GM12878 (cell line): ENCODE results near the gene HASPIN. TPM values are rescaled to one million over a fixed set of nuclear protein-coding genes. Genes with fewer than 3 reads are reported as not detected.

Experiments
- ATAC-seq: fragments of 200-7000 bp; cut with Tn5 transposase; 3 replicates; pipeline ENCODE4 v1.9.1; 2020; ENCODE audit warnings: mild to moderate bottlenecking, moderate library complexity
- BruUV-seq: library from RNA; stranded (reverse); fragments of 400-500 nt; replicated peaks from 2 replicates; lab custom pipeline; 2021; lab: Mats Ljungman, UMichigan
- CTCF ChIA-PET: fragments of 300-600 bp; sonication (Branson Sonifier 250); formaldehyde crosslinking; extraction: SDS; loops from one replicate; lab custom pipeline; 2021; ENCODE audit warnings: inconsistent platforms; lab: Yijun Ruan, JAX
- POLR2A ChIA-PET: fragments of 350-600 bp; formaldehyde crosslinking; extraction: SDS; loops from one replicate; lab custom pipeline; 2021; ENCODE audit warnings: inconsistent platforms; lab: Charles Lee
- RAD21 ChIA-PET: fragments of 300-600 bp; sonication (Branson Sonifier 250); formaldehyde crosslinking; loops from one replicate; lab custom pipeline; 2023; ENCODE audit warnings: antibody characterized with exemption; ENCODE audit not compliant: unreplicated experiment; lab: Charles Lee
- SMC1A ChIA-PET: fragments of 300-600 bp; sonication (Branson Sonifier 250); formaldehyde crosslinking; loops from one replicate; lab custom pipeline; 2023; ENCODE audit not compliant: unreplicated experiment, uncharacterized antibody; lab: Charles Lee
- DNase-seq: peaks from one replicate; pipeline ENCODE4 v3.0.0-alpha.2; 2011; ENCODE audit warnings: low read depth, low spot score
- FAIRE-seq: peaks from 3 replicates; lab custom pipeline; 2011; peaks lifted over from hg19 to GRCh38; lab: Jason Lieb, UNC
- H2AFZ ChIP-seq: 2 replicates; pipeline ENCODE4 v1.6.0; 2011; ENCODE audit warnings: low read depth, low read length, control low read depth; ENCODE audit not compliant: control insufficient read depth
- H3K27ac ChIP-seq: 2 replicates; pipeline ENCODE4 v1.5.1; 2011; ENCODE audit warnings: control low read depth; ENCODE audit not compliant: control insufficient read depth, insufficient read depth
- H3K27me3 ChIP-seq, 2 experiments: replicated peaks in 1 of 2; 2 replicates each; pipeline versions ENCODE4 v1.6.0 to v1.6.1; 2011; ENCODE audit warnings: low read length in 1 of 2; ENCODE audit not compliant: control insufficient read depth in 2 of 2, insufficient read depth in 2 of 2
- H3K36me3 ChIP-seq, 2 experiments: 2 replicates each; pipeline ENCODE4 v1.5.1; 2011; ENCODE audit warnings: low read length in 1 of 2; ENCODE audit not compliant: control insufficient read depth in 2 of 2, insufficient read depth in 2 of 2
- H3K4me1 ChIP-seq: 2 replicates; pipeline ENCODE4 v1.6.1; 2011; ENCODE audit warnings: mild to moderate bottlenecking, low read length, moderate library complexity, mixed read lengths; ENCODE audit not compliant: control insufficient read depth, insufficient read depth
- H3K4me2 ChIP-seq: 2 replicates; pipeline ENCODE4 v1.6.0; 2011; ENCODE audit warnings: control low read depth; ENCODE audit not compliant: control insufficient read depth, insufficient read depth
- H3K4me3 ChIP-seq: fragments of 200-600 bp; sonication (generic); 2 replicates; pipeline ENCODE4 v1.5.1; 2016
- H3K79me2 ChIP-seq: 2 replicates; pipeline ENCODE4 v1.6.0; 2011; ENCODE audit warnings: low read length; ENCODE audit not compliant: control insufficient read depth, insufficient read depth
- H3K9ac ChIP-seq: 2 replicates; pipeline ENCODE4 v1.8.0; 2011; ENCODE audit warnings: low read length, control low read depth, mixed read lengths; ENCODE audit not compliant: control insufficient read depth, insufficient read depth
- H3K9me3 ChIP-seq: replicated peaks from 3 replicates; pipeline ENCODE4 v1.5.1; 2011; ENCODE audit warnings: mild to moderate bottlenecking, low read length; ENCODE audit not compliant: control insufficient read depth, insufficient read depth
- H4K20me1 ChIP-seq: 2 replicates; pipeline ENCODE4 v1.6.0; 2011; ENCODE audit not compliant: control insufficient read depth, insufficient read depth
- BACH1 ChIP-seq: fragments of 450-650 bp; IDR thresholded peaks from 2 replicates; pipeline ENCODE4 v1.6.1; 2017; ENCODE audit warnings: mild to moderate bottlenecking, borderline replicate concordance
- CREB1 ChIP-seq: IDR thresholded peaks from 2 replicates; pipeline ENCODE4 v1.6.1; 2012; ENCODE audit warnings: low read depth, mild to moderate bottlenecking, inconsistent platforms
- FOS ChIP-seq: IDR thresholded peaks from 3 replicates; pipeline ENCODE4 v1.6.1; 2011; ENCODE audit warnings: borderline replicate concordance; ENCODE audit not compliant: insufficient read length; ENCODE audit errors: extremely low read depth
- IKZF2 ChIP-seq, 2 experiments: fragments of 450-650 bp; IDR thresholded peaks; 2 replicates each; pipeline ENCODE4 v1.6.1; 2017; ENCODE audit warnings: mild to moderate bottlenecking in 2 of 2, moderate library complexity in 2 of 2
- JUND ChIP-seq: IDR thresholded peaks from 2 replicates; pipeline ENCODE4 v1.6.1; 2012; ENCODE audit warnings: low read depth, mild to moderate bottlenecking, low read length, improper control_type of control experiment, moderate library complexity
- KLF5 ChIP-seq: fragments of 450-650 bp; IDR thresholded peaks from 2 replicates; pipeline ENCODE4 v1.6.1; 2014; ENCODE audit warnings: mild to moderate bottlenecking; ENCODE audit not compliant: partially characterized antibody
- PAX8 ChIP-seq: fragments of 450-650 bp; IDR thresholded peaks from 2 replicates; pipeline ENCODE4 v1.6.1; 2017; ENCODE audit warnings: mild to moderate bottlenecking, moderate library complexity
- RCOR1 ChIP-seq: conservative IDR thresholded peaks from 2 replicates; pipeline ENCODE4 v1.6.1; 2012; ENCODE audit warnings: low read depth, low read length, improper control_type of control experiment
- TAF1 ChIP-seq: IDR thresholded peaks from 2 replicates; pipeline ENCODE4 v1.6.1; 2011; ENCODE audit warnings: mild to moderate bottlenecking, low read depth, low read length, borderline replicate concordance
- TARDBP ChIP-seq: IDR thresholded peaks from 2 replicates; pipeline ENCODE4 v1.6.1; 2016; ENCODE audit warnings: borderline replicate concordance
- WGBS: methylation state at CpG from one replicate; pipeline ENCODE4 v1.1.6; 2016; ENCODE audit warnings: low lambda C conversion rate; ENCODE audit not compliant: insufficient replicate concordance, insufficient coverage; ENCODE audit errors: missing lambda C conversion rate; 5-methylcytosine and 5-hydroxymethylcytosine counted together
- in situ Hi-C: fragments of 300-500 bp; cut with MboI; formaldehyde crosslinking; loops from 9 replicates; pipeline ENCODE4 v1.14.3; 2018; ENCODE audit warnings: mixed read lengths
- intact Hi-C: fragments of 100-400 bp; cut with micrococcal nuclease; formaldehyde crosslinking; loops from one replicate; pipeline ENCODE4 v1.14.2; 2022; ENCODE audit not compliant: unreplicated experiment
- polyA plus RNA-seq, 11 experiments: library from polyadenylated mRNA; depleted of rRNA in 4 of 11; unstranded in 6 of 11; stranded (reverse) in 5 of 11; fragments of >200 nt; fragmentation: Nextera tagmentation in 4 of 11; fragmentation: Illumina TruSeq in 1 of 11; extraction: Ambion mirVana in 4 of 11; extraction: Trizol in 1 of 11; gene quantifications; 1 replicate in 1 of 11; 2 replicates in 10 of 11; pipeline versions ENCODE4 v1.2.1 to v1.2.3, GENCODE V29; 2011 to 2016; ENCODE audit warnings: inconsistent platforms in 2 of 11, missing spikeins in 2 of 11, low read depth in 1 of 11
- total RNA-seq, 4 experiments: library from RNA; depleted of rRNA in 3 of 4; stranded (reverse); fragments of >200 nt in 3 of 4; fragmentation: Illumina TruSeq in 1 of 4; extraction: Trizol in 1 of 4; gene quantifications; 2 replicates each; pipeline versions ENCODE4 v1.2.1 to v1.2.3, GENCODE V29; 2013 to 2021
- TF ChIP-seq, protein P1 (sequence below): IDR thresholded peaks from 2 replicates; pipeline ENCODE4 v1.6.1; 2012; ENCODE audit warnings: low read depth, low read length, improper control_type of control experiment
- TF ChIP-seq, protein P2 (sequence below): fragments of 450-650 bp; IDR thresholded peaks from 2 replicates; pipeline ENCODE4 v1.6.1; 2017; ENCODE audit warnings: mild to moderate bottlenecking, moderate library complexity
- TF ChIP-seq, protein P3 (sequence below): IDR thresholded peaks from 2 replicates; pipeline ENCODE4 v1.6.1; 2011; ENCODE audit warnings: mild to moderate bottlenecking, low read depth, low read length, moderate library complexity; ENCODE audit not compliant: insufficient replicate concordance

HASPIN gene
- total and polyA plus RNA-seq, 10 of the 15 experiments (the other 5 are each of a cell fraction or from before 2014, with no cell fraction given), result 0.80 to 18.0 (median 10.1) TPM

DNA sequence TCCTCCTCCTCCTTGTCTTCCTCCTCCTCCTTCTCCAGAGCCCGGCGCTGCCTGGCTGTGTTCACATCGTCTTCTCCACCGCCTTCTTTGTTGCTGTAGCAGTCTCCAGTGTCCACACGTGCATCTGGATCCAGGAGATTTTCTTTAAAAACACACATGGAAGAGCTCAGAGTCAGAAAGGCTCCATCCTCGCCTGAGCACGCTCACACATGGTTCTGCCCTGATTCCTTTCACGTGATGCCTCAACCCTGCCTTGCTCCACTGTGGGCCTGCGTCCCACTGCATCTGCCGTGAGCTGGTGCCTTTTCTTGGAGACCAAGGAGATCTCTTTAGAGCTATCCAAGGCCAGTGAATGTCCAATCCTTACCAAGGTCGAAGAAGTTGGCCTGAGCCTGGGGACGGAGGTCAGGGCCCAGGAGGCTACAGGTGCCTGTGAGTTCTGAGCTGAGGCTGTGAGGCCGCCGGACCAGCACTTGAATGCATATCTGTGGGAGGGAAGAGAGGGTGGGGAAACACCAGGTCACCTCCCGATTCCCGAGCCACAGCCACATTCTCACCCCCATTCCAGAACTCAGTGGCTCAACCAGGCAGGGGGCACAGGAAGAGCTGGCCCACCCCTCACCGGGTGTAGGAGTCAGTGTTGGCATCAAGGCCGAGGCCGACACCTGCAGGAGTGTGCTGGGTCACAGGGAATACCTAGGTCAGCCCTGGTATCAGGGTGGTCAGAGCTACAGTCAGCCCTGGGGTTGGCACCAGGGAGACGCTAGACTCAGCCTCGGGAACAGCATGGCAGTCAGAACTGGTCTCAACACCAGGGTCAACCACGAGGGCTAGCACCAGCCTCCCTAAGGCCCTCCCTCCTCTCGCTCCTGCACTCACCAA lies 37.6 kb downstream of the HASPIN start:
- H3K36me3 ChIP-seq, result no peaks in the 10 kb centered on the region
- H3K9me3 ChIP-seq, result peaks cover 6% of the 10 kb centered on the region; the same call in 2 of the 3 replicates
- H3K4me1 ChIP-seq, result peaks cover 28% of the 10 kb centered on the region
- no peak overlapping the region for H3K9ac ChIP-seq
- H3K4me3 ChIP-seq, result no peak overlapping the region
- no peaks in the 10 kb centered on the region for H4K20me1 ChIP-seq
- POLR2A ChIA-PET, result no interaction called here
- CTCF ChIA-PET, result interaction anchor here (0.6 to 3.9 kb wide), 5 partner anchors 23 to 205 kb away, joined by 3 to 26 read pairs (median 3); partner anchors contain the start of gene NCBP3
- SMC1A ChIA-PET, result interaction anchor here (3.6 kb wide), 1 partner anchor 23 kb away, joined by 22 read pairs; no protein-coding TSS in a partner anchor
- intact Hi-C loops, result no loop called here
- RAD21 ChIA-PET, result interaction anchor here (1.2 to 5.7 kb wide), 2 partner anchors 22 to 35 kb away, joined by 4 to 42 read pairs; no protein-coding TSS in a partner anchor
- H3K79me2 ChIP-seq, result no peaks in the 10 kb centered on the region
- no peak overlapping the region for H2AFZ ChIP-seq
- no peaks in the 10 kb centered on the region for H3K27me3 ChIP-seq
- FAIRE-seq, result no peak
- TF ChIP-seq TARDBP (no peak), TAF1 (no peak), JUND (no peak), KLF5 (no peak), BACH1 (no peak), CREB1 (no peak), IKZF2 (IDR thresholded peaks at IDR 0.05) (no peak), PAX8 (no peak), RCOR1 (no peak), FOS (no peak)
- TF ChIP-seq, protein P1, sequence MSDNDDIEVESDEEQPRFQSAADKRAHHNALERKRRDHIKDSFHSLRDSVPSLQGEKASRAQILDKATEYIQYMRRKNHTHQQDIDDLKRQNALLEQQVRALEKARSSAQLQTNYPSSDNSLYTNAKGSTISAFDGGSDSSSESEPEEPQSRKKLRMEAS, result no peak
- TF ChIP-seq, protein P2, sequence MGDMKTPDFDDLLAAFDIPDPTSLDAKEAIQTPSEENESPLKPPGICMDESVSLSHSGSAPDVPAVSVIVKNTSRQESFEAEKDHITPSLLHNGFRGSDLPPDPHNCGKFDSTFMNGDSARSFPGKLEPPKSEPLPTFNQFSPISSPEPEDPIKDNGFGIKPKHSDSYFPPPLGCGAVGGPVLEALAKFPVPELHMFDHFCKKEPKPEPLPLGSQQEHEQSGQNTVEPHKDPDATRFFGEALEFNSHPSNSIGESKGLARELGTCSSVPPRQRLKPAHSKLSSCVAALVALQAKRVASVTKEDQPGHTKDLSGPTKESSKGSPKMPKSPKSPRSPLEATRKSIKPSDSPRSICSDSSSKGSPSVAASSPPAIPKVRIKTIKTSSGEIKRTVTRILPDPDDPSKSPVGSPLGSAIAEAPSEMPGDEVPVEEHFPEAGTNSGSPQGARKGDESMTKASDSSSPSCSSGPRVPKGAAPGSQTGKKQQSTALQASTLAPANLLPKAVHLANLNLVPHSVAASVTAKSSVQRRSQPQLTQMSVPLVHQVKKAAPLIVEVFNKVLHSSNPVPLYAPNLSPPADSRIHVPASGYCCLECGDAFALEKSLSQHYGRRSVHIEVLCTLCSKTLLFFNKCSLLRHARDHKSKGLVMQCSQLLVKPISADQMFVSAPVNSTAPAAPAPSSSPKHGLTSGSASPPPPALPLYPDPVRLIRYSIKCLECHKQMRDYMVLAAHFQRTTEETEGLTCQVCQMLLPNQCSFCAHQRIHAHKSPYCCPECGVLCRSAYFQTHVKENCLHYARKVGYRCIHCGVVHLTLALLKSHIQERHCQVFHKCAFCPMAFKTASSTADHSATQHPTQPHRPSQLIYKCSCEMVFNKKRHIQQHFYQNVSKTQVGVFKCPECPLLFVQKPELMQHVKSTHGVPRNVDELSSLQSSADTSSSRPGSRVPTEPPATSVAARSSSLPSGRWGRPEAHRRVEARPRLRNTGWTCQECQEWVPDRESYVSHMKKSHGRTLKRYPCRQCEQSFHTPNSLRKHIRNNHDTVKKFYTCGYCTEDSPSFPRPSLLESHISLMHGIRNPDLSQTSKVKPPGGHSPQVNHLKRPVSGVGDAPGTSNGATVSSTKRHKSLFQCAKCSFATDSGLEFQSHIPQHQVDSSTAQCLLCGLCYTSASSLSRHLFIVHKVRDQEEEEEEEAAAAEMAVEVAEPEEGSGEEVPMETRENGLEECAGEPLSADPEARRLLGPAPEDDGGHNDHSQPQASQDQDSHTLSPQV, result no peak
- TF ChIP-seq, protein P3, sequence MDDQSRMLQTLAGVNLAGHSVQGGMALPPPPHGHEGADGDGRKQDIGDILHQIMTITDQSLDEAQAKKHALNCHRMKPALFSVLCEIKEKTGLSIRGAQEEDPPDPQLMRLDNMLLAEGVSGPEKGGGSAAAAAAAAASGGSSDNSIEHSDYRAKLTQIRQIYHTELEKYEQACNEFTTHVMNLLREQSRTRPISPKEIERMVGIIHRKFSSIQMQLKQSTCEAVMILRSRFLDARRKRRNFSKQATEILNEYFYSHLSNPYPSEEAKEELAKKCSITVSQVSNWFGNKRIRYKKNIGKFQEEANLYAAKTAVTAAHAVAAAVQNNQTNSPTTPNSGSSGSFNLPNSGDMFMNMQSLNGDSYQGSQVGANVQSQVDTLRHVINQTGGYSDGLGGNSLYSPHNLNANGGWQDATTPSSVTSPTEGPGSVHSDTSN, result no peak
- TF ChIP-seq, all 136 proteins: peak for 0
- 91% methylated on average over 23 of the region's 23 CpGs for WGBS
- in situ Hi-C loops, result no loop called here
- BruUV-seq, result no TSS peak
- Histone ChIP-seq H3K4me2 (no peak overlapping the region), H3K27ac (no peak overlapping the region)
- ATAC-seq (no peak), DNase-seq (no peak)
